ENCODE results near the gene MYCN. TPM values are rescaled to one million over a fixed set of nuclear protein-coding genes. Genes with fewer than 3 reads are reported as not detected.

The MYCN gene
- total RNA-seq, 1 experiment from 2014 or later, result 68.3 TPM

- no peak for ATAC-seq
- CTCF ChIA-PET, result no interaction called here
- Mint-ChIP-seq H3K27me3 (ENCODE audit: low read depth) (no peaks in the 10 kb centered on the region), H3K27ac (no peak overlapping the region; the same call in 1 of the 2 replicates), H3K36me3 (no peaks in the 10 kb centered on the region), H3K4me3 (no peak overlapping the region), H3K9me3 (peaks cover 3% of the 10 kb centered on the region), H3K4me1 (peaks cover 72% of the 10 kb centered on the region)
- POLR2A ChIA-PET, result interaction anchor here (2.4 kb wide), 1 partner anchor 36 kb away, joined by 5 read pairs; the partner anchor contains the start of gene MYCN
- no peak for DNase-seq (ENCODE audit: low spot score)
- TF ChIP-seq CDX4 (CRISPR knock-in tag; IDR thresholded peaks at IDR 0.05; ENCODE audit: borderline replicate concordance), result no peak
- TF ChIP-seq NFATC4 (CRISPR knock-in tag; IDR thresholded peaks at IDR 0.05), result no peak
These were observed 36.0 kb downstream of the MYCN start for GRCh38 chr2:15976354-15976753.

DNA sequence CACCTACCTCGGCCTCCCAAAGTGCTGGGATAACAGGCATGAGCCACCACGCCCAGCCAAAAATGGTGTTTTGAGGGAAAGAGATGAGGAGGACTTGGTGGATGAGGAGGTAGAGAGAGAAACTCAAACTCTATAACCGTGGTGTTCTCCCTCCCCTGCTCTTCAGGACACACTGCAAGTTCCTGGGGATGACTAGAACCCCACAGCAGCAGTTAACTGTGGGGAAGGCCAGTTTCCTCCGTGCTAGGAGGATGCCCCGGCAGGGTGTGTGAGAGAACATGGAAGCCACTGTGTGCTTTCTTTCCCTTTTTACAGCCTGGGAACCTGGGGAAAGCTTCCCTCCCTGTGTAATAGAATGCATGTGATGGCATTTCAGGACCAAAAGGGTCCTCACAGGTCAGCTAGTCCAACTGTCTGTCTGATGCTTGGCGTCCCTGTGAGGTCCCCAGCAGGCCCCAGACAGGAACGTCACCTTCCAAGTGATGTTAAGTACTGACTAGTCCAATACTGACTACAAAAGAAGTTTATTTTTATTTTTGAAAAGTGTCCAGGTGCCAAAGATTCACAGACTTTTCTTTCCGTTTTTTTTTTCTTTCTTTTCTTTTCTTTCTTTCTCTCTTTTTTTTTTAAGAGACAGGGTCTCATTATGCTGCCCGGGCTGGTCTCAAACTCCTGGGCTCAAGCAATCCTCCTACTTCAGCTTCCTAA, 38.9 kb downstream of the MYCN start:
- CTCF ChIA-PET, result interaction anchor here (1.2 kb wide), 1 partner anchor 40 kb away, joined by 3 read pairs; no protein-coding TSS in a partner anchor
- Mint-ChIP-seq H3K36me3 (no peaks in the 10 kb centered on the region), H3K4me3 (no peak overlapping the region), H3K9me3 (peaks cover 3% of the 10 kb centered on the region), H3K27ac (peak overlapping the region; percentile 85), H3K4me1 (peaks cover 72% of the 10 kb centered on the region), H3K27me3 (ENCODE audit: low read depth) (no peaks in the 10 kb centered on the region)
- ATAC-seq, result no peak
- POLR2A ChIA-PET, result no interaction called here
- DNase-seq (ENCODE audit: low spot score), result no peak
- TF ChIP-seq ZNF138 (CRISPR knock-in tag; conservative IDR thresholded peaks at IDR 0.05) (no peak), GTF2I (CRISPR knock-in tag; conservative IDR thresholded peaks at IDR 0.05) (no peak), CDX4 (CRISPR knock-in tag; IDR thresholded peaks at IDR 0.05; ENCODE audit: borderline replicate concordance) (no peak), MYBL2 (CRISPR knock-in tag; IDR thresholded peaks at IDR 0.05) (no peak)
- TF ChIP-seq, protein P1, sequence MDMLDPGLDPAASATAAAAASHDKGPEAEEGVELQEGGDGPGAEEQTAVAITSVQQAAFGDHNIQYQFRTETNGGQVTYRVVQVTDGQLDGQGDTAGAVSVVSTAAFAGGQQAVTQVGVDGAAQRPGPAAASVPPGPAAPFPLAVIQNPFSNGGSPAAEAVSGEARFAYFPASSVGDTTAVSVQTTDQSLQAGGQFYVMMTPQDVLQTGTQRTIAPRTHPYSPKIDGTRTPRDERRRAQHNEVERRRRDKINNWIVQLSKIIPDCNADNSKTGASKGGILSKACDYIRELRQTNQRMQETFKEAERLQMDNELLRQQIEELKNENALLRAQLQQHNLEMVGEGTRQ (CRISPR knock-in tag; IDR thresholded peaks at IDR 0.05), result no peak

GRCh38 chr2:15979759-15980604, 39.6 kb downstream of the MYCN start:
- Mint-ChIP-seq H3K9me3 (peaks cover 3% of the 10 kb centered on the region), H3K36me3 (no peaks in the 10 kb centered on the region), H3K27me3 (ENCODE audit: low read depth) (no peaks in the 10 kb centered on the region), H3K4me3 (no peak overlapping the region), H3K4me1 (peaks cover 66% of the 10 kb centered on the region), H3K27ac (peak overlapping the region; percentile 85)
- CTCF ChIA-PET, result interaction anchor here (0.8 to 2.1 kb wide), 4 partner anchors 16 to 54 kb away, joined by 3 to 11 read pairs (median 4); no protein-coding TSS in a partner anchor
- POLR2A ChIA-PET, result interaction anchor here (1.0 to 1.3 kb wide), 3 partner anchors 38 to 125 kb away, joined by 4 to 8 read pairs (median 5); no protein-coding TSS in a partner anchor
- TF ChIP-seq TEAD4 (CRISPR knock-in tag; IDR thresholded peaks at IDR 0.05), result no peak
- no peak for TF ChIP-seq MYBL2 (CRISPR knock-in tag; IDR thresholded peaks at IDR 0.05)
- TF ChIP-seq GTF2I (CRISPR knock-in tag; conservative IDR thresholded peaks at IDR 0.05), result peak; percentile 95
- no peak for TF ChIP-seq ZNF138 (CRISPR knock-in tag; conservative IDR thresholded peaks at IDR 0.05)
- no peak for TF ChIP-seq GABPB1 (CRISPR knock-in tag; IDR thresholded peaks at IDR 0.05)
- TF ChIP-seq ZNF532 (CRISPR knock-in tag; IDR thresholded peaks at IDR 0.05; ENCODE audit: borderline replicate concordance), result no peak
- TF ChIP-seq MXD4 (CRISPR knock-in tag; IDR thresholded peaks at IDR 0.05; ENCODE audit: borderline replicate concordance), result 0 out of 2 replicates have a peak, but pooled peaks have one; percentile 17
- no peak for TF ChIP-seq TP53 (CRISPR knock-in tag; IDR thresholded peaks at IDR 0.05)
- no peak for TF ChIP-seq ESRRA (CRISPR knock-in tag; IDR thresholded peaks at IDR 0.05; ENCODE audit: borderline replicate concordance)
- no peak for ATAC-seq
- no peak for DNase-seq (ENCODE audit: low spot score)

Data from WTC11 (cell line).